Right renal cortex interstitium (tissue), 3 donors: Measurements from ENCODE around the gene ARIH2. TPM values are rescaled to one million over a fixed set of nuclear protein-coding genes. Genes with fewer than 3 reads are reported as not detected.
A peak's percentile ranks its signal among the peaks of the same experiment; 100 is the strongest.
"Not testable (repeated sequence)": the region's sequence is repeated elsewhere in the genome, so short reads cannot be mapped to it uniquely, and the experiment has no call there.

Experiments used
- DNase-seq, 3 donors: peaks; one replicate each; pipeline ENCODE4 v3.0.0-alpha.2; 2013; ENCODE audit warnings: low read depth in 3 of 3, low spot score in 2 of 3
- polyA plus RNA-seq, 3 donors: library from polyadenylated mRNA; unstranded; fragments of 120-200 nt; gene quantifications; one replicate each; pipeline ENCODE4 v1.2.1, GENCODE V29; 2013; ENCODE audit not compliant: insufficient read length in 3 of 3

The ARIH2 gene
- polyA plus RNA-seq: 10 to 100 TPM; 67.7 to 76.3 (median 70.4) TPM

GRCh38 chr3:48918388-48919214 lies at the start of gene ARIH2:
Gene ARIH2 (plus strand): TSS chr3:48918842. CDS start chr3:48927559, 8,717 bp downstream.
- DNase-seq: peak; percentile 89 to 94 (median 92)

GRCh38 chr3:48877671-48878070 lies 41.0 kb upstream of the ARIH2 start:
- DNase-seq: no peak

GRCh38 chr3:48879307-48879993 lies 39.2 kb upstream of the ARIH2 start:
- DNase-seq: no peak

- DNase-seq: no peak
These were observed 38.7 kb upstream of the ARIH2 start for GRCh38 chr3:48879994-48880377.

GRCh38 chr3:48881006-48881405 lies 37.6 kb upstream of the ARIH2 start:
- DNase-seq: no peak

GRCh38 chr3:48881652-48882114 lies 37.0 kb upstream of the ARIH2 start:
- DNase-seq: no peak

- DNase-seq: no peak
These were observed 32.9 kb upstream of the ARIH2 start for GRCh38 chr3:48885753-48886152.

GRCh38 chr3:48891606-48892005 lies 27.0 kb upstream of the ARIH2 start:
- DNase-seq: no peak

- no peak for DNase-seq
These were observed 24.1 kb upstream of the ARIH2 start for GRCh38 chr3:48894516-48894915.

- no peak for DNase-seq
These were observed 21.7 kb upstream of the ARIH2 start for GRCh38 chr3:48896936-48897335.

GRCh38 chr3:48897460-48898376 lies 20.9 kb upstream of the ARIH2 start:
- no peak for DNase-seq

- DNase-seq: peak in 2 of 3 donors; percentile 64 to 67
These were observed 20.0 kb upstream of the ARIH2 start, which contains the start of gene SLC25A20 for GRCh38 chr3:48898383-48899234. Gene SLC25A20 (minus strand): TSS chr3:48898882. CDS start chr3:48898794, 88 bp downstream.

- DNase-seq: no peak
These were observed 19.4 kb upstream of the ARIH2 start for GRCh38 chr3:48899273-48899672.

GRCh38 chr3:48907026-48907425 lies 11.6 kb upstream of the ARIH2 start:
- DNase-seq: not testable (repeated sequence)

GRCh38 chr3:48915296-48915695 lies 3.3 kb upstream of the ARIH2 start:
- DNase-seq: no peak

GRCh38 chr3:48919215-48920138 lies 835 bp downstream of the ARIH2 start:
- DNase-seq: peak in 1 of 3 donors; percentile 31

GRCh38 chr3:48926425-48927392 lies 8.1 kb downstream of the ARIH2 start:
- DNase-seq: no peak
